Immature natural killer cell (primary cell): ENCODE results near the gene LDLRAP1. TPM values are rescaled to one million over a fixed set of nuclear protein-coding genes. Genes with fewer than 3 reads are reported as not detected.

Source experiments
- DNase-seq, 3 donors: peaks; one replicate each; pipeline ENCODE4 v3.0.0; 2022; ENCODE audit warnings: mixed read lengths in 1 of 3
- H3K27ac Mint-ChIP-seq, 6 donors: one replicate each; pipeline ENCODE4 v1.8.0; 2020; ENCODE audit warnings: mixed read lengths in 6 of 6, mild to moderate bottlenecking in 5 of 6, inconsistent platforms in 4 of 6, moderate library complexity in 3 of 6
- H3K27me3 Mint-ChIP-seq, 3 donors: one replicate each; pipeline ENCODE4 v1.8.0; 2020 to 2021; ENCODE audit warnings: low read depth in 3 of 3, mild to moderate bottlenecking in 3 of 3, mixed read lengths in 3 of 3, moderate library complexity in 3 of 3, inconsistent platforms in 1 of 3
- H3K36me3 Mint-ChIP-seq, 3 donors: one replicate each; pipeline ENCODE4 v1.8.0; 2020; ENCODE audit warnings: mixed read lengths in 3 of 3, inconsistent platforms in 2 of 3, mild to moderate bottlenecking in 2 of 3
- H3K4me1 Mint-ChIP-seq, 2 donors: one replicate each; pipeline ENCODE4 v1.8.0; 2020; ENCODE audit warnings: inconsistent platforms in 2 of 2, mild to moderate bottlenecking in 2 of 2, mixed read lengths in 2 of 2, moderate library complexity in 1 of 2
- H3K4me3 Mint-ChIP-seq, 5 donors: one replicate each; pipeline ENCODE4 v1.8.0; 2020; ENCODE audit warnings: mild to moderate bottlenecking in 5 of 5, mixed read lengths in 5 of 5, inconsistent platforms in 3 of 5, moderate library complexity in 3 of 5
- H3K9me3 Mint-ChIP-seq, 6 donors: one replicate each; pipeline ENCODE4 v1.8.0; 2020; ENCODE audit warnings: mild to moderate bottlenecking in 6 of 6, mixed read lengths in 6 of 6, inconsistent platforms in 4 of 6, moderate library complexity in 3 of 6
- polyA plus RNA-seq, 3 donors: library from polyadenylated mRNA; unstranded; fragments of 300-500 nt; fragmentation: Illumina TruSeq; gene quantifications; one replicate each; pipeline ENCODE4 v1.2.3, GENCODE V29; 2021

The LDLRAP1 gene
- polyA plus RNA-seq, 3 donors from 2014 or later, result 46.5 to 81.5 (median 69.2) TPM

DNA sequence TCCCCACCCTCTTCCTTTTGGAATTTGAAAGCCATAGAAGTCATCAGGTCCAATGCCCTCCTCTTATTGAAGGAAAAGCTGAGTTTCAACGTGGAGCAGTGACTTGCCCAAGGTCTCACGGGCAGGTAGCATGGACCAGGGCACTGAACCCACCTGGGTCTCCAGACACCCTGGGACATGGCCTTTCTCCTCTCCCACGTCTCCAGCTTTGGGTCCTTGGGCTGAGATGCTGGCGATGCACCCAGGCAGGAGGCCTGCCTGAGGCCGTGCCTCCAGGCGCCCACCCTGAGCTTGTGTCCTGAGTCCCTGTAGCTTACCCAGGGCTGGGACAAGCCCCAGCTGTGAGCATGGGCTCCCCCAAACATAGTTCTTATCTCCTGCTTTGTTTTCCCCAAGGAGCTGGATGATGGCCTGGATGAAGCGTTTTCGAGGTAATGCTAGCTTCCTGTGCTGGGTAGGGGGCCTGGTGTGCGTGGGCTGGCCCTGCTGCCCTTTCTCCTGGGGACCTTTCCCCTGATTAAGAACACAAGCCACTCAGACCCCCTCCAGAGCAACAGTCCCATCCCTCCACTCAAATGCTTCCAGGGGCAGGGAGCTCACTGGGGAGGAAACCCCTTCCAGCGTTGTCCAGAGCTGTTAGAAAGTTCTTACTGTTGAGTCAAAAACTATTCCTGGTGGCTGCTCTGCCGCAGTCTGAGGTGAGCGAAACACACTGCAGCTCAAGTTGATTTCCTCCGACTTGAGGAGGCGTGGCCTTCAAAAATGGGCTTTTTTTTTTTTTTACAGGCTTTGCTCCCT is 21.6 kb downstream of the LDLRAP1 start:
- no peaks in the 10 kb centered on the region for H3K9me3 Mint-ChIP-seq
- peak in 1 of 3 donors; percentile 29 for DNase-seq
- H3K27ac Mint-ChIP-seq, result peak overlapping the region in 5 of 6 donors; percentile 56 to 96 (median 75)
- peaks cover 0 to 18% (median 10%) of the 10 kb centered on the region in 3 donors for H3K36me3 Mint-ChIP-seq
- H3K4me1 Mint-ChIP-seq, result peaks cover 59 to 72% of the 10 kb centered on the region in 2 donors
- H3K27me3 Mint-ChIP-seq, result peaks cover 2 to 5% (median 5%) of the 10 kb centered on the region in 3 donors
- peak overlapping the region in 4 of 5 donors; percentile 29 to 64 (median 42) for H3K4me3 Mint-ChIP-seq

DNA sequence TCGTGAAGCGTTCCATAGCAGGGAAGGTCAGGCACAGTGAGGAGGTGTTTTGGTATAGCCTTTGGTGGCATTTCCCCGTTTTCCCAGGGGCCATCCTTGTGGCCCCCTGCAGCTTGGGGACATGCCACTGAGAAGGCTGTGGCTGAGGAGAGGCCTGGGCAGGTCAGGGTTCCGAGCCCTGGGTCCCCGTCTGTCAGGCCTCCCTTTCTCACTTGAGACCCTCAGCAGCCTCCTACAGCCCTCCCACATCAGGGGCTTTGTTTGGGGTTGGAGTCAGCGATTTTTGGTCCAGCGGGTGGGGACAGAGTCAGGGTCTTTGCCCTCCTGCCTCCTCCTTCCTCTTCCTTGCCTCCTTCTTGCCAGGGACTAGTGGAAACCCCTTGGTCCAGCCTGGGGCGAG is 22.2 kb downstream of the LDLRAP1 start:
- no peaks in the 10 kb centered on the region for H3K9me3 Mint-ChIP-seq
- H3K36me3 Mint-ChIP-seq, result peaks cover 0 to 18% (median 10%) of the 10 kb centered on the region in 3 donors
- H3K4me1 Mint-ChIP-seq, result peaks cover 59 to 68% of the 10 kb centered on the region in 2 donors

DNA sequence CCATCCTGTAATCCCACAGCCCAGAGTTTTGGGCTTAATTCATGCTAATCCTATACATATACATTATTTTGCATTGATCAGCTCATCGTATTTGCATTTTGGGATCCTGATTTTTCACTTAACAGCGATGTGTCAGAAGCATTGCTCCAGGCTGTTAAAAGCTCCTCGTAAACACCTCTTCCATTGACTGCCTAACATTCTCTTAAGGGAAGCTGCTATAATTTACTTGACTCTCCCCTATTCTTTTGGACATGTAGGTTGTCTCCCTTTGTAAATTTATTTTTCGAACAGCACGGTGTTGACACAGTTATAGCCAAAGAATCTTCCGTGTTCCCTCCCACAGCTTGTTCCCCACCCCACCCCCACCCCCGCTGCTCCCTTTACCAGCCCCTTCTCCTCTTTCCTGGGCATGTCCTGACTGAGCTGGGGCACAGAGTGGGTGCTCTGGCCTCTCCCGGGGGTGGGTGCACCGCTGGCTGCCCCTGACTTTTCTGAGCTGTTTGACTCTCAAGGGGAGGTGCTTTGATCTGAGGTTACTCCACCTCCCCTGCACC is 22.8 kb downstream of the LDLRAP1 start:
- DNase-seq, result no peak
- Mint-ChIP-seq H3K9me3 (no peaks in the 10 kb centered on the region), H3K4me3 (peak overlapping the region in 1 of 5 donors; percentile 14), H3K36me3 (peaks cover 0 to 18% (median 10%) of the 10 kb centered on the region in 3 donors), H3K27me3 (peaks cover 2 to 5% (median 5%) of the 10 kb centered on the region in 3 donors), H3K4me1 (peaks cover 53 to 62% of the 10 kb centered on the region in 2 donors), H3K27ac (peak overlapping the region in 5 of 6 donors; percentile 3 to 78 (median 69))

More for the DNA sequence above, 22.2 kb downstream of the LDLRAP1 start:
- Mint-ChIP-seq H3K27me3 (peaks cover 2 to 5% (median 5%) of the 10 kb centered on the region in 3 donors), H3K27ac (peak overlapping the region in 5 of 6 donors; percentile 60 to 81 (median 76)), H3K4me3 (peak overlapping the region in 2 of 5 donors; percentile 54 to 64)
- DNase-seq, result no peak

DNA sequence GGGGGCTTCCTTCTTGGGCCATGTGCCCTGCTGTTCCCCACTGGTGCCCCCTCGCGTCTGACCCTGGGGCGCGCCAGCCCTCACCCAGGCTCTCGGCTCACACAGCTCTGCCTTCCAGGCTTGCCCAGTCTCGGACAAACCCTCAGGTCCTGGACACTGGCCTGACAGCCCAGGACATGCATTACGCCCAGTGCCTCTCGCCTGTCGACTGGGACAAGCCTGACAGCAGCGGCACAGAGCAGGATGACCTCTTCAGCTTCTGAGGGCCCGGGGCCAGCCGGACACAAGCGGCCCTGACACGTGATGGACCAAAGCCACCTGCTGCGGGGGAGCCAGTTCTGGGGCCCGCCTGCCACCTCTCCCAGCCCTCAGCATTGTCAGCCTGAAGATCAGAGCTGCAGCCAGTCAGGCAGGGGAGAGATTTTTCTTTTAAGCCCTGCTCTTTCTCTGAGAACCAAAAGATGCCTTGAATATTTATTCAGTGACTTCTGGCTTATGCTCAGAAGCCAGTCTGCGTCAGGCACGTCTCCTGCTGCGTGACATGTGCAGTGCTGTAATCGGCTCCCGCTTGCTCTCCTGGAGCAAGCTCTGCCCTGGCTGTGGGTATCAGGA is 23.4 kb downstream of the LDLRAP1 start:
- Mint-ChIP-seq H3K27ac (no peak overlapping the region), H3K27me3 (peaks cover 2 to 5% (median 5%) of the 10 kb centered on the region in 3 donors), H3K4me1 (peaks cover 47 to 56% of the 10 kb centered on the region in 2 donors), H3K9me3 (no peaks in the 10 kb centered on the region), H3K36me3 (peaks cover 0 to 18% (median 10%) of the 10 kb centered on the region in 3 donors), H3K4me3 (no peak overlapping the region)
- DNase-seq, result no peak

DNA sequence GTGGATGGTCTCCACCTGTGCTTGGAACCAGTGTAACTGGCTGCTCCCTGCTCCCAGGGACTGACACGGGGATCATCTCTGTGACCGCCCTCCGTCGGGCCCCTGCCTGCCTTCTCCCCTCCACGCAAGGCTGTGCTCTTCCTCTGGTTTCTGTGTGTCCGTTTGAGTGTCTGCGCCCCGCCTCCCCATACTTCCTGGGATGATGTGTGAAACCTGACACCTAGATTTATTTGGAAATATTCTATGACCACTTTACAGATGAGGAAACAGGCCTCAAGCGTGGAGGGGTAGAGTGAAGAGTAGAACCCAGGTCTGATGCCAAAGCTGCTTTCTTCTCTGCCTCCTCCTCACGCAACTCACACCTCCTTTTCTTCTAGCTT is 24.3 kb downstream of the LDLRAP1 start:
- no peaks in the 10 kb centered on the region for H3K9me3 Mint-ChIP-seq
- H3K27me3 Mint-ChIP-seq, result peaks cover 0 to 2% (median 0%) of the 10 kb centered on the region in 3 donors
- peaks cover 39 to 48% of the 10 kb centered on the region in 2 donors for H3K4me1 Mint-ChIP-seq
- peak overlapping the region in 4 of 6 donors; percentile 20 to 84 (median 58) for H3K27ac Mint-ChIP-seq
- DNase-seq, result no peak
- H3K36me3 Mint-ChIP-seq, result peaks cover 0 to 18% (median 10%) of the 10 kb centered on the region in 3 donors
- no peak overlapping the region for H3K4me3 Mint-ChIP-seq

DNA sequence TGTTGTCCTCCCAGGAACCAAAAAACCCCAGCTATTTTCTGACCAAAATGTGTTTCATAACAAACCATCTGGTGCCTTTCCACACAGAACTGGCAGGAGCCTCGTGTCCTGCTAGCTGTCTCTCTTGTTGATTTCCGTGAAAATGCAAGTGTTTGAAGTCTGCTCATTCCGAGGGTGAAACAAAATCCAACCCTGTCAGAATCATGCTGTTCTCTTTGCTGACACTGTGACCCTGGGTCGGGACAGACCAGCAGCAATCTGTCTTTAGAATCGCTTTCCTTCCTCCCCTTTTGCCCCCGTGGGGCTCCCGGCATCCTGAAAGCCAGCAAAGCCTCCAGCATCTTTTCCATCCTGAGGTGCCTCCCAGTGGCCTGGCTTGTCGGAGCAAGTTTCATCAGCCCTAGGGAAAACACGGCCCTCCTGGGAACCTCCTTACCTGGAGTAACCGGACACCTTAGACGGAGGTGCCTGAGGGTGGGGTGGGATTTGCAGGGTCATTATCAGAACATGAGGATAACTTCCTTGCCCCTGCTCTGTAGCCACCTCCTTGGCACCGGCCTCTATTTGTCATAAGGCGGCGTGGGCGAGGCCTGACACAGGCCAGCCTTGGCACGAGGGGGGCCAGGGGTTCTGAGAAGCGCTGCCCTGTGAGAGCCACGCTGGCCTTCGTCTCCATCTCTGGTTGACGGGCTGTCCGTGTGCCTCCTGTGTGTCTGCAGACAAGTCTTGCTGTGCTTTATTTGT is 24.9 kb downstream of the LDLRAP1 start:
- Mint-ChIP-seq H3K36me3 (peaks cover 0 to 18% (median 10%) of the 10 kb centered on the region in 3 donors), H3K4me3 (no peak overlapping the region), H3K27me3 (no peaks in the 10 kb centered on the region), H3K27ac (peak overlapping the region in 5 of 6 donors; percentile 20 to 84 (median 40)), H3K9me3 (no peaks in the 10 kb centered on the region), H3K4me1 (peaks cover 33 to 43% of the 10 kb centered on the region in 2 donors)
- no peak for DNase-seq

DNA sequence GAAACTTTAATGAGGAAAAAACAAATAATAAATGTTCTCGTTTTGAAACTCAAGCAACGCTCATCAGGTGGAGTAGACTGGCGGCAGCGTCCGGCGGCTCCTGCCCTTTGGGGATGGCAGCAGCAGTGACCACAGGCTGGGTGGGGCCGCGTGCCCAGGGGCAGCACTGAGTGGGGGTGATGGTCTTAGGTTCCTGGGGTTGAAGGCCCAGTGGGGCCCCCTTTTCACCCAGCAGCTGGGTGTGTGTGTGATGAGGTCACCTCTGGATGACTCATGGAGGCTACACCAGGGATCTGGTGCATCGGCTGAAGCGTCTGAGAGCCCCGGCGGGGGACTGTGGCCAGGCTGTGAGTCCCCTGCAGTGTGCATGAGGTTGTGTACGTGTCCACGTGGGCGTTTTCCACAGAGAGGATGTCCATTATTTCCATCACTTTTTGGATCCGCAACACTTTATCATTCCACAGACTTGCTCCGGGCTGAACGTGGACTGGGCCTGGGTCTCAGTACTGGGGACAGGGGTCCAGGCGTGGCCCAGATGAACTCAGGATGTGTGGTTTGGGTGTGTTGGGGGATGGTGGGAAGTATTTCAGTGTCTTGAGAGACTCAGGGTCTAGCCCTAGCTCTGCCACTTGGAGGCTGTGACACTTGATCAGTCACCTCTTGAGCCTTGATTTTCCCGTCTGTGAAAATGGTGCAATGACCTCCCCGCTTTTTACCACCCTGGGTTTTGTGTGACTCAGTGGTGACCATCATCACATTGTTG is 25.6 kb downstream of the LDLRAP1 start:
- Mint-ChIP-seq H3K4me1 (peaks cover 28 to 35% of the 10 kb centered on the region in 2 donors), H3K27ac (peak overlapping the region in 2 of 6 donors; percentile 40 to 60), H3K4me3 (no peak overlapping the region), H3K36me3 (peaks cover 0 to 18% (median 10%) of the 10 kb centered on the region in 3 donors), H3K27me3 (no peaks in the 10 kb centered on the region), H3K9me3 (no peaks in the 10 kb centered on the region)
- DNase-seq, result no peak

DNA sequence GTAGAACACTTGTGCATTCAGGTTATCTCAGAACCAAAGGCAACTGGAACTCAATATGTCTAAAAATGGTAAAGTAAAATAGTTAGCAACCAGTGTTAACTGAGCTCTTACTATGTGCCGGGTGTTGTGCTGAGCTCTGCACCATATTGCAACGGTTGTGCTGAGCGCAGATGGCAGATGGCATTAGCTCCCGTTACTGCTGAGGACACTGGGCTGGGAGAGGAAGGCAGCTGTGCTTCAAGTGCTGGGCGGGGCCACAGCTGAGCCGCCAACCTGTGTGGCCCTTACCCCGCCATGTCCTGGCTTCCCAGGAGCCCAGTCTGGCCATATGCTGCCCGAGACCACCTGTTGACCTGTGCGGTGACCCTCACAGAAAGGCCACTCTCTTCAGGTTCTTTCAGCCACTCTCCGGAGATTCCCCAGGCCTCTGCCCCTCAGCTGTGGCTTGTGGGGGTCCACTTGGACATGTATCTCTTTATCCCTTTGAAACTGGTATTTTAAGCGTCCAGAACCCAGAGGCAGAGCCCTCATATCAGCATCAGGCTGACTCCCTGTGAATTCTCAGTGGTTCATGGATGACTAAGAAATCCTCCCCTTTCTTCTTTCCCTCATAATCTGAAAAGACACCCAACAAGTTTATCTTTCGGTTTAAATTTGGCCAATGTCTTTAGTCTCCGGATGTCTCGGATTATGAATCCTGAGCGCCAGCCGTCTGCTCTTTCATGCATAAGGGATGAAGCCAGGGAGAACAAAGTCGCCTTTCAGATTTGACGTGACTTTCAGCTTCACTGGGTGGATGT is 26.4 kb downstream of the LDLRAP1 start:
- Mint-ChIP-seq H3K4me1 (peaks cover 20 to 27% of the 10 kb centered on the region in 2 donors), H3K36me3 (peaks cover 0 to 13% (median 10%) of the 10 kb centered on the region in 3 donors), H3K9me3 (no peaks in the 10 kb centered on the region), H3K27ac (peak overlapping the region in 1 of 6 donors; percentile 60), H3K27me3 (no peaks in the 10 kb centered on the region), H3K4me3 (no peak overlapping the region)
- DNase-seq, result no peak

DNA sequence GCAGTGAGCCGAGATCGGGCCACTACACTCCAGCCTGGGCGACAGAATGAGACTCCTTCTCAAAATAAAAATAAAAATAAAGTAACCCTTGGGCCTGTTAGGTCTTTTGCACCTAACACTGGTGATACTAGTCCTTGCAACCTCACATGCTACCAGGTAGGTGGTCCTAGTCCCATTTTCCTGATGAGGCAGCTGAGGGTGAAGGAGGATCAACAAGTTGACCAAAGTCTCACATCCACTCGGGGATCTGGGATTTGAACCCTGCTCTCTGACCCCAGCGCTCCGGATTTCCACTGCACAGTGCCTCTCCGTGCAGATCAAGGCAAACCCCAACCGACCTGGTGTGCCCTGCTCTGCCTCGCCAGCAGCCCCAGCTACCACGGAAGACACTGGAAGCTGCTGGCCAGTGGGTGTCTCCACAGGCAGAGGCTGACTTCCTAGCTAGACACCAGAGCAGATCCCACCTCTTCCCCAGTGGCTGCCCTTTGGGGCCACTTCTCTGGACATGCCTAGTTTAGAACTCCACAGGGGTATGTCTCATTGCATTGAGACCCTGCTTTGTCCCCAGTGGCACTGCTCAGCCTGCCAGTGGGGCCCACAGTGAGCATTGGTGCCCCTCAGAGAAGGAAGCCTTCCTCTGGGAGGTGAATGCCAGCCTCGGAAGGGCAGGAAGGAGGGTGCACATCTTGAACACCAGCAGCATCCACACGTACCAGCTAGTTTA is 27.6 kb downstream of the LDLRAP1 start:
- no peak for DNase-seq
- Mint-ChIP-seq H3K9me3 (no peaks in the 10 kb centered on the region), H3K4me1 (peaks cover 8 to 19% of the 10 kb centered on the region in 2 donors), H3K36me3 (peaks cover 0 to 11% (median 7%) of the 10 kb centered on the region in 3 donors), H3K27ac (no peak overlapping the region), H3K4me3 (no peak overlapping the region), H3K27me3 (no peaks in the 10 kb centered on the region)

DNA sequence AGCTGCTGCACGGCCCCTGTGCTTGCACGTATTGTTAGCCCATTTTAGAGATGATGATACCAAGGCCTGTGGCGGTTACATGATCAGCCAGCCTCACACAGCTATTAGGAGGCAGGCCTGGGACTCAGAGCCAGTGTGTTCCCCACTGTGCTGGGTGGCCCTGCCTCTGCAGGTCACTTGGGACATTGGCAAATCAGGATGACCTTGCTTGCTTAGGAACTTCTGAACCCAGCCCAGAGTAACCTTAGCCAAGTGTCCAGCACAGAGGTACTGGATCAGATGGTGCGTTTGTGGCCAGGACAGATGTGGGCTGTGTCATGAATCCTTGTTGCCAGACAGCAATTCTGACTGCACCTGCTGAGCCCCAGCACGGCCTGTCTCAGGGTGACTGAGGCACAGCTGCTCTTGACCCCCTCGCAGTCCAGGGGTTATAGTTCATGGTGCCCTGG is 28.1 kb downstream of the LDLRAP1 start:
- peaks cover 0 to 8% (median 7%) of the 10 kb centered on the region in 3 donors for H3K36me3 Mint-ChIP-seq
- H3K4me3 Mint-ChIP-seq, result no peak overlapping the region
- H3K27ac Mint-ChIP-seq, result peak overlapping the region in 1 of 6 donors; percentile 9

DNA sequence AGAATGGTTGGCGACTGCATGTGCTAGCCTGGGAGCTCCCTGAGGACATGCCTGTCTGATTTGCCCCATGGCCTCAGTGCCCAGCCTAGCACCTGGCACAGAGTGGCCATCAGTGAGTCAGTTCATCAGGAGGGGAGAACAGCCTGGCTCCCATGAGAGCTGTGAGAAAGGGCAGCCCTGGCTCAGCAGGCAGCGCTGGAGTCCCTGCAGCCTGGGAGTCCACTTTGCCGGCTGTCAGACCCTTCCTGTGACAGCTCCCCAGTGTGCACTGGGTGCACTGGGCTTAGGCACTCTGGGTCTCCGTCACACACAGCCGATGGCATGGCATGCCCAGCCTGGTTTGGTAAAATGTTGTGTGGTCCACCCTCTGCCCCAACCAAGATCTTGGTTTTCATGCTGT is 28.7 kb downstream of the LDLRAP1 start:
- DNase-seq, result no peak
- peaks cover 6 to 16% of the 10 kb centered on the region in 2 donors for H3K4me1 Mint-ChIP-seq
- H3K27me3 Mint-ChIP-seq, result no peaks in the 10 kb centered on the region
- peaks cover 0 to 8% (median 7%) of the 10 kb centered on the region in 3 donors for H3K36me3 Mint-ChIP-seq
- H3K27ac Mint-ChIP-seq, result no peak overlapping the region
- H3K4me3 Mint-ChIP-seq, result no peak overlapping the region
- no peaks in the 10 kb centered on the region for H3K9me3 Mint-ChIP-seq

More for the DNA sequence above, 28.1 kb downstream of the LDLRAP1 start:
- no peak for DNase-seq
- Mint-ChIP-seq H3K9me3 (no peaks in the 10 kb centered on the region), H3K4me1 (peaks cover 6 to 16% of the 10 kb centered on the region in 2 donors), H3K27me3 (no peaks in the 10 kb centered on the region)
